GM06990 (cell line): ENCODE results near the gene KPNB1.

Experiments
- DNase-seq: peaks from one replicate; pipeline ENCODE4 v3.0.0-alpha.2; 2011; ENCODE audit not compliant: insufficient read length; ENCODE audit errors: extremely low read depth
- H3K27me3 ChIP-seq: replicated peaks from 2 replicates; pipeline ENCODE4 v1.6.0; 2011; ENCODE audit warnings: low read length; ENCODE audit not compliant: control insufficient read depth, insufficient read depth
- H3K36me3 ChIP-seq: 2 replicates; pipeline ENCODE4 v1.5.1; 2011; ENCODE audit warnings: low read length; ENCODE audit not compliant: control insufficient read depth, insufficient read depth
- H3K4me3 ChIP-seq: replicated peaks from 2 replicates; pipeline ENCODE4 v1.5.1; 2011; ENCODE audit warnings: low read depth, mild to moderate bottlenecking, control low read depth, low read length
- TF ChIP-seq, protein P1 (sequence below): IDR thresholded peaks from 2 replicates; pipeline ENCODE4 v1.5.1; 2011; ENCODE audit warnings: low read length, control low read depth, mild to moderate bottlenecking, inconsistent platforms; ENCODE audit not compliant: insufficient read depth, poor library complexity, severe bottlenecking

Gene KPNB1

DNA sequence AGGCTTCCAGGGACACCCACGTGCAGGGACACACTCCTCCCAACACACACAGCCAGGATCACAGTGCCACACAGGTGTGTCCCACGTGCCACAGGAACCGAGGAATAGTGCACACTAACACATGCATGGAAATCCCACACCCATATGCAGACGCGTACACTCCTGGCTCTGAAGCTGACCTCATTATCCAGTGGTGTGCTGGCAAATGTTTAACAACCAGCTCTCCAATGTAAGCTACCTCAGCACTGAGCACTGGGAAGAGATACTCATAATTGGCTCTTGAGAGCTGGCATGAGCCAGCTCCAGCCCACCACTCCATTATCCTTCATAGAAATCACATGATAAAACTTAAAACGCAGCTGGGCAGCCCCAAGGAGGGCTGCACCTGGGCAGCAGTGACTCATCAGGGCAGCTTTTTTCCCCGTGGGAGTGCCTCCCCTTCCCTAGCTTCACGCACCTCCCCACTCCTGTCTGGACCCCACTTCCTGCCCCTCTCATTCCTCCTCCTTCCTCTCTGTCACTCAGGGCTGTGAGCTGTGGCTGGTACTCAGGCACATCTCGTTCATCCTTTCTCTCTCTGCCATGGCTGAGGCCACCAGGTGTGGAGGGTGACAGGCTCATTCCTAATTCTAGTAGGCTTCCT is 68.4 kb downstream of the KPNB1 start:
- DNase-seq, result no peak
- TF ChIP-seq, protein P1, sequence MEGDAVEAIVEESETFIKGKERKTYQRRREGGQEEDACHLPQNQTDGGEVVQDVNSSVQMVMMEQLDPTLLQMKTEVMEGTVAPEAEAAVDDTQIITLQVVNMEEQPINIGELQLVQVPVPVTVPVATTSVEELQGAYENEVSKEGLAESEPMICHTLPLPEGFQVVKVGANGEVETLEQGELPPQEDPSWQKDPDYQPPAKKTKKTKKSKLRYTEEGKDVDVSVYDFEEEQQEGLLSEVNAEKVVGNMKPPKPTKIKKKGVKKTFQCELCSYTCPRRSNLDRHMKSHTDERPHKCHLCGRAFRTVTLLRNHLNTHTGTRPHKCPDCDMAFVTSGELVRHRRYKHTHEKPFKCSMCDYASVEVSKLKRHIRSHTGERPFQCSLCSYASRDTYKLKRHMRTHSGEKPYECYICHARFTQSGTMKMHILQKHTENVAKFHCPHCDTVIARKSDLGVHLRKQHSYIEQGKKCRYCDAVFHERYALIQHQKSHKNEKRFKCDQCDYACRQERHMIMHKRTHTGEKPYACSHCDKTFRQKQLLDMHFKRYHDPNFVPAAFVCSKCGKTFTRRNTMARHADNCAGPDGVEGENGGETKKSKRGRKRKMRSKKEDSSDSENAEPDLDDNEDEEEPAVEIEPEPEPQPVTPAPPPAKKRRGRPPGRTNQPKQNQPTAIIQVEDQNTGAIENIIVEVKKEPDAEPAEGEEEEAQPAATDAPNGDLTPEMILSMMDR, result no peak
- H3K4me3 ChIP-seq, result no peak overlapping the region
- no peaks in the 10 kb centered on the region for H3K36me3 ChIP-seq
- H3K27me3 ChIP-seq, result peaks cover 5% of the 10 kb centered on the region

DNA sequence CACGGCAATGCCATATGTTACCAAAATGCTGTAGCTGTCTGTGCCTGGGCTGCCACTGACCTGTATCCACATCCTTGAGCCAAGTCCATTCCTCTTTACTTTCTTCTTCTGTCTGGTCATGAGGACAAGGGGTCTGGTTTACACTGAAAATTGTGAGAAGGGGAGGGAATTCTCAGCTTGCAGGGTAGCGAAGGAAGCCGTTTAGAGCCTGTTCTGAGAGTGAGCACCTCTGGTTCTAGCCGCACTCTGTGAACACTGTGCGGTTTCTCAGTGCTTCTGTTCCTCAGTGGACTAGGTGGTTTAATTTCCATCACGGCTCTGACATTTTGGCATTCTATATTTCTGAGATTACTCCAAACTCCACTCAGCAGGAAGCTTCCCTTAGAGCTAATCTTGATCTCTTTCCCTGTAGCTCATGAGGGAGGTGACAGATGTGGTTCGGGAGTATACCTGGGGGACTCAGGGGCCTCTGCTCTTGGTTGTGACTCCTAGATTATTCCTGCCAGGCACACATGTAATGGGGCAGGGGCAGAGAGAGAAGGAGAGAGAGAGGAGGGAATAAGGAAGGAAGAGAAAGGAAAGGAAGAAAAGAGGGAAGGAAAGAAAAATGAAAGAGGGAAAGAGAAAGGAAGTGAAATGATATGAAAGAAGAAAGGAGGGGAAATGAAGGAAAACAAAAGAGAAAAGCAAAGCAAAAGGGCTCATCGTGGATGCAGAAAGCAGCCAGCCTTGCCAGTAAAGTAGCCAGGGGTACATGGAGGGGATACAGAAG is 69.1 kb downstream of the KPNB1 start:
- Histone ChIP-seq H3K27me3 (peaks cover 5% of the 10 kb centered on the region), H3K4me3 (no peak overlapping the region), H3K36me3 (no peaks in the 10 kb centered on the region)
- DNase-seq, result no peak
- TF ChIP-seq, protein P1, result no peak

DNA sequence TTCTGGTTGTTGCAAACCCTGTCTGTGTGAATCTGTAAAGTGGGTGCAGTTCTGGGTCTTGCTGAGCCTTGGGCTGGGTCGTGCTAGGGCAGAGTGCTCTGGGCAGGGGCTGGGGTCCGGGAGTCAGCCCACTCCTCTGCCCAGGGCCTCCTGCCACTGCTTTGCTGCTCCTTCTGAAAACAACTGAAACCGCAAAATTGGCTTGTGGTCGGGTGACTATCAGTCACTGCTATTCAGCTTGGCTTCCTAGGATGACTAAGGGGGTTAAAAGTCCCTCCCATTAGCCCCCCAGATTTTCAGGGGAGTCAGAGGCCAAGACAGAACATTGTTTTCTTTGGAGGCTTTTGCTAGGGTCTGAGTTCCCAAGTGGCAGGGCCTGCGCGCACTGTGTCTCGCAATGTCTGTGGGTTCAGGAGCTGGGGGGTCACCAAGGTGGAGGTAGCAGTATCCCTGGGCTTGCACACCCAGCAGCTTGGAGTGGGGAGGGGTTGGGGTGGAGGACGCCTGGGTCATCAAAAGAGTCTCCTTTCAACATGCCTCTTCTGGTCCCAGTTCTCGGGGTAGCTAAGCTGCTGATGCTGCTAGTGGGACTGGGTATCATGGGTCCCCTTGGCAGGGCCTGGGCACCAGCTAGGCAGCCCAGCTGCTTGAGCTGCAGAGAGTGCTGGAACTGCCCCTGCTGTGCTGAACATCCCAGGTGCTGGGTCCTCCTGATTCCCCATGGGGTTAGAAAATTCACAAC is 69.9 kb downstream of the KPNB1 start:
- Histone ChIP-seq H3K36me3 (no peaks in the 10 kb centered on the region), H3K27me3 (peaks cover 5% of the 10 kb centered on the region), H3K4me3 (no peak overlapping the region)
- peak; percentile 63 for DNase-seq
- TF ChIP-seq, protein P1, result no peak

- DNase-seq, result no peak
- no peaks in the 10 kb centered on the region for H3K36me3 ChIP-seq
- no peak overlapping the region for H3K4me3 ChIP-seq
- H3K27me3 ChIP-seq, result peaks cover 5% of the 10 kb centered on the region
- TF ChIP-seq, protein P1, result no peak
Measured at GRCh38 chr17:47720196-47720595, 70.5 kb downstream of the KPNB1 start.

DNA sequence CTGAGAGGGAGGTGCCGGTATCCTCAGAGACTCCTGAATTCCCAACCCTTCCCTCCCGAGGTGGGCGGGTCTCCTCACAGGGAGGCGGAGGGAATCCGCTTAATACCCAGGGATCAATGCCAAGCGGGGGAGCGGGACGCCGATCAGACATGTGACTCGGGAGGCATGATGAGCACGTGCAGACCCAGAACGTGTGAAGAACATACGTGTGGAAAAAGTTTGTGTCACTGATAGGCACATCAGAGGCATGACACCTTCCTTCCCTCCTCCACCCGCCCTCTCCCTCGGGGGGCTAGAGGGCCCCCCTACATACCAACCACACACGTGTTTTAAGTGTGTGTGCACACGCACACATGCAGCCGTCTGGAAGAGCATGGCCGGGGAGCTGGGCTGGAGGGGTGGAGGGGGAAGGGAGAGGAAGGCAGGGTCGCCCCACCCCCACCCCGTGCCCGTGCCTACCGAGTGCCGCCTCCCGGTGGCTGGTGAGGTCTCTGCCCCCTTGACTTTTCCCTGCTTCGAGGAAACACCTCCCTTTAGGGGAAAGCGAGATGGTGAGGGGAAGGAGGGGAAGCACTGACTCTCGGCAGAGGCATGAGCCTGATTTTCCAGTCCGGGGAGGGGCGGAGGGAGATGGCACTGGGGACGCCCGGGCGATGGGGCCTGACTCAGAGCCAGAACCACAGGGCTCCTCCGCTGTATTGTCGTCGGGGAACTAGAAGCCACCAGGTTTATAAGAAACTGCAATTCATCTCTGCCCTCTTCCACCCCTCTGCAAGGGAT is 71.2 kb downstream of the KPNB1 start:
- H3K27me3 ChIP-seq, result peaks cover 5% of the 10 kb centered on the region
- no peak overlapping the region for H3K4me3 ChIP-seq
- no peaks in the 10 kb centered on the region for H3K36me3 ChIP-seq
- TF ChIP-seq, protein P1, result peak; percentile 4
- peak; percentile 62 for DNase-seq
